GM13976 (cell line): ENCODE results near the gene SRRM2.

ENCODE experiments used
- DNase-seq: peaks from one replicate; pipeline ENCODE4 v3.0.0; 2012; ENCODE audit warnings: low spot score
- in situ Hi-C: fragments of 300-500 bp; cut with MboI; formaldehyde crosslinking; loops from one replicate; pipeline ENCODE4 v1.12.0; 2022; ENCODE audit warnings: low sequenced_read_pairs, mixed read lengths, inconsistent platforms; ENCODE audit not compliant: unreplicated experiment
- TF ChIP-seq, protein P1 (sequence below): IDR thresholded peaks from 2 replicates; pipeline ENCODE4 v1.5.1; 2012; ENCODE audit warnings: borderline replicate concordance, mild to moderate bottlenecking; ENCODE audit not compliant: insufficient read depth; ENCODE audit errors: extremely low read depth, missing control alignments, control extremely low read depth

SRRM2 gene

DNA sequence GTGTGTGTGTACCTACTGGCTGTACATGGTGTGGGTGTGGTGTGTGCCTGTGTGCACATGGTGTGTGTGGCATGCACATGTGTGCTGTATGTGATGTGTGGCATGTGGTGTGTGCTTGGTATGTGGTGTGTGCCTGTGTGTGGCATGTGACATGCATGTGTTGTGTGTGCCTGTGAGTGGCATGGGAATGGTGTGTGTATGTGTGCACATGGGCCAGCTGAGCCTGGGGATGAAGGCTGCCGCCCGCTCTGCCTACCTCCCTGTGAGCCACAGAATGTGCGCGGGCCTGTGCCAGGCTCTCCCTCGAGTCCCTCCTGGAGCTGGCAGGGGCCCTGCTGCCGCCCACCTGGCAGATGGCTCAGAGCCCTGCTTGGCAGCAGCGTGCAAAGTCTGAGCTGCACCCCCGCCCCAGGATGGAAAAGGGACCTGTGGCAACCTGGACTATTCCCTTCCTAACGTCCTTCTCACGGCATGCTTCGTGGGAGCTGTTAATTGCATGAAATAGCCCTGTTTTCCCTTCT is 41.7 kb upstream of the SRRM2 start:
- TF ChIP-seq, protein P1, sequence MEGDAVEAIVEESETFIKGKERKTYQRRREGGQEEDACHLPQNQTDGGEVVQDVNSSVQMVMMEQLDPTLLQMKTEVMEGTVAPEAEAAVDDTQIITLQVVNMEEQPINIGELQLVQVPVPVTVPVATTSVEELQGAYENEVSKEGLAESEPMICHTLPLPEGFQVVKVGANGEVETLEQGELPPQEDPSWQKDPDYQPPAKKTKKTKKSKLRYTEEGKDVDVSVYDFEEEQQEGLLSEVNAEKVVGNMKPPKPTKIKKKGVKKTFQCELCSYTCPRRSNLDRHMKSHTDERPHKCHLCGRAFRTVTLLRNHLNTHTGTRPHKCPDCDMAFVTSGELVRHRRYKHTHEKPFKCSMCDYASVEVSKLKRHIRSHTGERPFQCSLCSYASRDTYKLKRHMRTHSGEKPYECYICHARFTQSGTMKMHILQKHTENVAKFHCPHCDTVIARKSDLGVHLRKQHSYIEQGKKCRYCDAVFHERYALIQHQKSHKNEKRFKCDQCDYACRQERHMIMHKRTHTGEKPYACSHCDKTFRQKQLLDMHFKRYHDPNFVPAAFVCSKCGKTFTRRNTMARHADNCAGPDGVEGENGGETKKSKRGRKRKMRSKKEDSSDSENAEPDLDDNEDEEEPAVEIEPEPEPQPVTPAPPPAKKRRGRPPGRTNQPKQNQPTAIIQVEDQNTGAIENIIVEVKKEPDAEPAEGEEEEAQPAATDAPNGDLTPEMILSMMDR, result no peak
- in situ Hi-C loops, result no loop called here
- DNase-seq, result no peak

DNA sequence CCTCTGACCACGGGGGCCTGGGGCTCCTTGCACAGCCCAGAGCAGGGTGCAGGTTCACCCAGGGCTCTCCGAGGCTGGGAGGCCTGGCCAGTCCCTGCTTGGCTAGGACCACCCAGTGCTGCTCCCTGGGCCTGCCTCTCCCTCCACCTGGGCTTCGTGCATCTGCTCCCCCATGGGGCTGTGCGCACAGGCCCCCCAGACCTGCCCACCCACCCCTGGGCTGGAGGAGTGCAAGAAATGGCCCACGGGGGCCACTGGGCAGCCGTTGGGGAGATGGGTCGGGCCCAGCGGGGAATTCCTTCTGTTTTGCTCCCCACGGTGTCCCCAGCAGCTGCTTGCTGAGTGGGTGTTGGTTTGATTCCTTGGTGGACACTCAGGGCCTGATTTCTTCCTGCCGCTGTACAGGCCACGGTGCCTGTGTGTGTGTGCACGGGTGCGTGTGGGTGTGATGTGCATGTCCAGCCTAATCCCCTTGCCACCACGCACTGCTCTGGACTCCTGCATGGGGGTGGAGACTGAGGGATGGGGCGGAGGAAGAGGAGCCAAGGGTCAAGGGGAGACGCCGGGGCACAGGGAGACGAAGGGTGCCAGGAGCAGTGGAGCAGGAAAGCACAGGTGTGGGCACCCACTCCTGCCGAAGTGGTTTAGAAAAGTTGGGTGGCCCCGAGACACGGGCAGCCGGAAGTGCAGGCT is 40.9 kb upstream of the SRRM2 start:
- TF ChIP-seq, protein P1, result no peak
- in situ Hi-C loops, result no loop called here
- no peak for DNase-seq

DNA sequence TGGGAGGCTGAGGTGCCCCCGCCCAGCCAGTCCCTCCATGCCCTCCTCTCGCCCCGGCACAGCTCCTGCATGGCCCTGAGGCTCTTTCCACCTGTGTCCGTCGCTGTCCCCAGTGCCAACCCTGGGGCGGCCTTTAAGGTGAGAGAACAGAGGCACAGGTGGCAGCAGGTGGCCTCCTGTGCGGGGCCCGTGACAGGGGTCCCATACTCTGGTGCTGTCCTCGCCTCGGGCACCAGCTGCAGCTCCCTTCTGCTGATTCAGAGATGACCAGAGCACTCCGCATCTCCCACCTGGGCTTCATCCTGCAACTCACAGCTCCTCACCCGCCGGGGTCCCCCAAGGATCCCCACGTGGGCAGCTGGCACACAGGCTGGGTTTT is 40.4 kb upstream of the SRRM2 start:
- TF ChIP-seq, protein P1, result no peak
- in situ Hi-C loops, result no loop called here
- no peak for DNase-seq

DNA sequence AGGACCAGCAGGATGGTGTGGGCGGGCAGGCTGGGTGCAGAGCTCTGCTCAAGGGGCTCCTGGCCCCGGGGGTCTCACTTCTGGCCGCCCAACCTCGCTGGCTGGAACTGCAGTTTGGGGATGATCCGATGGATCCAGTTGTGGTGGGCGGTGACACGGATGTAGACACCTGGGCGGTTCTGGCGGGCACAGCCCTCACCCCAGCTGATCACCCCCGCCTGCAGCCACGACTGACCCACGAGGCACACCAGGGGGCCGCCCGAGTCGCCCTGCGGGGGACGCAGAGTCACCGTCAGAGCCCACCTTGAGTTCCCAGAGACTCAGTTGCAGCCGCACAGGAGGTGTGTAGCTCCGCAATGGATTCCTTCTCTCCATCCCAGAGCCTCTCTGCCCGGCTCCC is 39.9 kb upstream of the SRRM2 start:
- no peak for DNase-seq
- TF ChIP-seq, protein P1, result no peak
- in situ Hi-C loops, result no loop called here

DNA sequence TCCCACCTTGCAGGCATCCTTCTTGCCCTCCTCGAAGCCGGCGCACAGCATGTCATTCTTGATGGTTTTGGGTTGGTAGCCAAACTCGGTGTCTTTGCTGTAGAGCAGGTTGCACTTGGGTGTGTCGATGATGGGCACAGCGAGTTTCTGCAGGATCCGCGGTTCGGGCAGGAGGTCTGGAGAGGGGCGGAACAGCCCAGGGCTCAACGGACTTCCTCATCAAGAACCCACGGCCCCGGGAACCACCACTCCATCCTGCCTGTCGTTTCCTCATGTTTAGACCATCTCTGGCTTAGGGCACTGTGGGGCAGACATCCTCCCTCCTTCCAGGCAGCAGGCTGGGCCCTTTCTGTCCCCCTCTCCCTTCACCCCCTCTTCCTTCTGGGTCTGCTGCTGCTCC is 38.9 kb upstream of the SRRM2 start:
- no peak for DNase-seq
- in situ Hi-C loops, result no loop called here
- TF ChIP-seq, protein P1, result no peak

DNA sequence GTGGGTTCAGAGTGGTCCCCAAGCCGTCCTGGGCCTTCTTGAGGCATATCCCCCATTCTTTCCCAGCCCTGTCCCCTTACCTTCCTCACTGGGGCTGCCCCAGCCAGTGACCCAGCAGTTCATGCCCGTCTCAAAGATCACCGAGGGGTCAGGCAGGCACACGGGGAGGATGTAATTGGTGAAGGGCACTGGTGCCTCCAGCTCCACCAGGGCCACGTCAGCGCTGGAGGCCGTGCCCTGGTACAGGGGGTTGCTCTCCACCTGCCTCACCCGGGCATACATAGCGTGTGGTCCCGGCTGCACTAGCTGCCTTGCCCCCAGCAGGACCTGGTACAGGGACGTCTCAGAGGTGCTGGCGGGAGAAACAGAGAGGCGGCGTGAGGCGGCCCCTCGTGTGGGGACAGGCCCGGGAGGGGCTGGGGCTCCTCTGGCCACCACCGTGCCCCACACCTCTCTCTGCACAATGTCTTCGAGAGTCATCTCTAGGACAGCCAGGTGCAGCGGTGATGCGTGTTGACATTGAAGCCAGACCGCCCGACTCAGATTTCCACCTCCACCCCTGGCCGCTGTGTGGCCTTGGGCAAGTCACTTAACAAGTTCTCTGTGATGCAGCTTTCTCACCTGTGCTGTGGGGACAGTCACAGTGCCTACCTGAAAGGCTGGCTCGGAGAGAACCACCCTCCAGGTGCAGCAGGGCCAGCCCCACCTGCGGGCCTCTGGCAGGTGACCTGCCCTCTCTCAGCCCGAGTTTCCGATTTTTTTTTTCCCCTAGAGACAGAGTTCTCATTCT is 38.3 kb upstream of the SRRM2 start:
- in situ Hi-C loops, result no loop called here
- DNase-seq, result no peak
- TF ChIP-seq, protein P1, result no peak
